OCI-LY3 (cell line): ENCODE results near the gene LTV1.

Experiments used
- H2AFZ ChIP-seq: fragments of 200-600, 300-600 bp; shearing (Covaris generic); 2 replicates; pipeline ENCODE4 v1.6.0; 2014; ENCODE audit warnings: antibody characterized with exemption, low read depth, low read length
- H3K27ac ChIP-seq: fragments of 200-600, 300-600 bp; sonication (generic); 2 replicates; pipeline ENCODE4 v1.5.1; 2014; ENCODE audit warnings: mild to moderate bottlenecking, low read length, moderate library complexity, mixed read lengths
- H3K27me3 ChIP-seq: fragments of 200-600, 300-600 bp; sonication (generic); 2 replicates; pipeline ENCODE4 v1.6.1; 2014; ENCODE audit warnings: low read depth, low read length, mixed read lengths
- H3K36me3 ChIP-seq: fragments of 200-600, 300-600 bp; sonication (generic); replicated peaks from 2 replicates; pipeline ENCODE3; 2014; ENCODE audit warnings: low read depth, low read length, mixed read lengths
- H3K4me1 ChIP-seq: fragments of 300-600, 200-600 bp; sonication (generic); 2 replicates; pipeline ENCODE4 v1.6.1; 2014; ENCODE audit warnings: low read length, mixed read lengths
- H3K4me2 ChIP-seq: fragments of 200-600, 300-600 bp; sonication (generic); 2 replicates; pipeline ENCODE4 v1.6.1; 2014; ENCODE audit warnings: low read length, mixed read lengths
- H3K4me3 ChIP-seq: fragments of 300-600, 200-600 bp; sonication (generic); 2 replicates; pipeline ENCODE4 v1.5.1; 2014; ENCODE audit warnings: antibody characterized with exemption, mild to moderate bottlenecking, low read length, moderate library complexity
- H3K79me2 ChIP-seq: fragments of 300-600, 200-600 bp; shearing (Covaris generic); 2 replicates; pipeline ENCODE4 v1.6.1; 2014; ENCODE audit warnings: mild to moderate bottlenecking, low read length, mixed read lengths
- H3K9ac ChIP-seq: fragments of 300-600, 200-600 bp; shearing (Covaris generic); 2 replicates; pipeline ENCODE4 v1.6.0; 2014; ENCODE audit warnings: mild to moderate bottlenecking, low read length, moderate library complexity
- H3K9me3 ChIP-seq: fragments of 200-600, 300-600 bp; shearing (Covaris generic); 2 replicates; pipeline ENCODE4 v1.6.1; 2014; ENCODE audit warnings: low read length, mixed read lengths; ENCODE audit not compliant: insufficient read depth
- H4K20me1 ChIP-seq: fragments of 200-600, 300-600 bp; sonication (generic); 2 replicates; pipeline ENCODE4 v1.6.1; 2016; ENCODE audit warnings: low read length, mixed read lengths; ENCODE audit not compliant: insufficient read depth
- EZH2phosphoT487 ChIP-seq: fragments of 200-600 bp; shearing (Covaris generic); IDR thresholded peaks from 2 replicates; pipeline ENCODE4 v1.6.1; 2018; ENCODE audit warnings: antibody characterized with exemption, mixed run types, low read depth
- TF ChIP-seq, protein P1 (sequence below): fragments of 200-600, 300-600 bp; sonication (generic); IDR thresholded peaks from 2 replicates; pipeline ENCODE4 v1.5.1; 2014; ENCODE audit warnings: antibody characterized with exemption, low read length, low read depth

Gene LTV1

GRCh38 chr6:143803769-143804568 is 39.2 kb upstream of the LTV1 start:
- TF ChIP-seq, protein P1, sequence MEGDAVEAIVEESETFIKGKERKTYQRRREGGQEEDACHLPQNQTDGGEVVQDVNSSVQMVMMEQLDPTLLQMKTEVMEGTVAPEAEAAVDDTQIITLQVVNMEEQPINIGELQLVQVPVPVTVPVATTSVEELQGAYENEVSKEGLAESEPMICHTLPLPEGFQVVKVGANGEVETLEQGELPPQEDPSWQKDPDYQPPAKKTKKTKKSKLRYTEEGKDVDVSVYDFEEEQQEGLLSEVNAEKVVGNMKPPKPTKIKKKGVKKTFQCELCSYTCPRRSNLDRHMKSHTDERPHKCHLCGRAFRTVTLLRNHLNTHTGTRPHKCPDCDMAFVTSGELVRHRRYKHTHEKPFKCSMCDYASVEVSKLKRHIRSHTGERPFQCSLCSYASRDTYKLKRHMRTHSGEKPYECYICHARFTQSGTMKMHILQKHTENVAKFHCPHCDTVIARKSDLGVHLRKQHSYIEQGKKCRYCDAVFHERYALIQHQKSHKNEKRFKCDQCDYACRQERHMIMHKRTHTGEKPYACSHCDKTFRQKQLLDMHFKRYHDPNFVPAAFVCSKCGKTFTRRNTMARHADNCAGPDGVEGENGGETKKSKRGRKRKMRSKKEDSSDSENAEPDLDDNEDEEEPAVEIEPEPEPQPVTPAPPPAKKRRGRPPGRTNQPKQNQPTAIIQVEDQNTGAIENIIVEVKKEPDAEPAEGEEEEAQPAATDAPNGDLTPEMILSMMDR = no peak
- no peak for TF ChIP-seq EZH2phosphoT487
- Histone ChIP-seq H3K27me3 (no peaks in the 10 kb centered on the region), H2AFZ (no peak overlapping the region), H3K9me3 (no peaks in the 10 kb centered on the region), H3K79me2 (no peaks in the 10 kb centered on the region), H3K4me3 (no peak overlapping the region), H3K27ac (no peak overlapping the region), H3K36me3 (no peaks in the 10 kb centered on the region), H3K4me2 (no peak overlapping the region), H3K9ac (no peak overlapping the region), H3K4me1 (no peaks in the 10 kb centered on the region), H4K20me1 (no peaks in the 10 kb centered on the region)

DNA sequence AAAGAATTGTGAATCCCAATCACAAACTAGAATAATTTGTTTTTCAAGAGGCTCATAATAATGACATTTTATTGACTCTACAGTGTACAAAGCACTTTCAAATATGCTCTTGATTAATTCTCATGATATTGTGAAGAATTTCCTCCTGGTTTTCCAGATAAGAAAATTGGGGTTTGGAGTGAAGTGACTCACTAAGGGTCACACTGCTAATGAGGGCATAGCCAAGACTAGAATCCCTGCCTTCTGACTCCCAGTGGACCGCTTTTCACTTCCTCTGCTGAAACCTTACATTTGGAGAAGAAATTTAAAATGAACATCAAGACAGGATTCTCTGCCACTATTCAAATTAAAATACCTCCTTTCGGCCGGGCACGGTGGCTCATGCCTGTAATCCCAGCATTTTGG is 38.3 kb upstream of the LTV1 start:
- Histone ChIP-seq H3K27me3 (no peaks in the 10 kb centered on the region), H3K9me3 (no peaks in the 10 kb centered on the region), H3K27ac (no peak overlapping the region), H3K36me3 (no peaks in the 10 kb centered on the region), H3K9ac (no peak overlapping the region), H3K4me3 (no peak overlapping the region), H4K20me1 (no peaks in the 10 kb centered on the region), H3K4me2 (no peak overlapping the region), H3K4me1 (no peaks in the 10 kb centered on the region), H2AFZ (no peak overlapping the region), H3K79me2 (no peaks in the 10 kb centered on the region)
- TF ChIP-seq, protein P1 = no peak
- TF ChIP-seq EZH2phosphoT487 = no peak

GRCh38 chr6:143806282-143807102 is 36.6 kb upstream of the LTV1 start:
- H3K9me3 ChIP-seq = no peaks in the 10 kb centered on the region
- no peaks in the 10 kb centered on the region for H4K20me1 ChIP-seq
- no peaks in the 10 kb centered on the region for H3K36me3 ChIP-seq
- TF ChIP-seq, protein P1 = no peak
- no peak for TF ChIP-seq EZH2phosphoT487
- no peaks in the 10 kb centered on the region for H3K4me1 ChIP-seq
- H3K4me3 ChIP-seq = no peak overlapping the region
- no peak overlapping the region for H3K9ac ChIP-seq
- no peak overlapping the region for H3K4me2 ChIP-seq
- no peak overlapping the region for H3K27ac ChIP-seq
- H3K27me3 ChIP-seq = no peaks in the 10 kb centered on the region
- H2AFZ ChIP-seq = no peak overlapping the region
- no peaks in the 10 kb centered on the region for H3K79me2 ChIP-seq

DNA sequence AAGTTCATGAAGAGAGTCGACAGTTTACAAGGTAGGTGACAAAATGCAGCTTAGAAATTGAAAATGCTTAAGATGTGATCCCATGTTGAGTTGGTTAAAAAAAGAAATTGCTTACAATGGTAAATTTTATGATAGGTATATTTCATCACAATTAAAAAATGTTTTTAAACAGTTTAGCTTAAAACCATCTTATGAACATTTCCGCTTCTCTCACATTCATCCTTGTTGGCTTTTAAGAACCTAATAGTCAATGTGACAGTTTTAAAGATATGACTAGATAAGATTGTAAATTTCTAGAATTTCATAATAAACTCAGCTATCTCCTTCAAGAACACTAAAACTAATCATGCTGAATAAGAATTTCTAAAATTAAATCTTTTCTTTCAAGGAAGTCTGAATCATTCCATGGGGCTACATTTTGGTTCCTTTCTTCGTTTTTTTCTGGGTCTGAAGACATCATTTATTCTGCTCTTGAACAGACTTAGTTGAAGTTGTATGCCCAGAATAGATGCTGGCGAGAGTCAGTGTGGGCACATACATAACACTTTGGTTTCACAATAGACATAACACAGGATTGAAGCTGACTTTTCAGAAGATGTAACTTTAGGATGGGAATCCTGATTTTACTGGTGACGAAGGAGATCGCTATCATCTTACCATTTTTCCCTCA is 35.9 kb upstream of the LTV1 start:
- H3K4me3 ChIP-seq = no peak overlapping the region
- no peaks in the 10 kb centered on the region for H3K4me1 ChIP-seq
- no peaks in the 10 kb centered on the region for H3K9me3 ChIP-seq
- no peaks in the 10 kb centered on the region for H4K20me1 ChIP-seq
- no peak overlapping the region for H3K9ac ChIP-seq
- H3K4me2 ChIP-seq = no peak overlapping the region
- TF ChIP-seq EZH2phosphoT487 = no peak
- TF ChIP-seq, protein P1 = no peak
- H3K79me2 ChIP-seq = no peaks in the 10 kb centered on the region
- no peak overlapping the region for H2AFZ ChIP-seq
- no peak overlapping the region for H3K27ac ChIP-seq
- no peaks in the 10 kb centered on the region for H3K27me3 ChIP-seq
- no peaks in the 10 kb centered on the region for H3K36me3 ChIP-seq
